SK-N-SH treated with all-trans-retinoic acid at 6 μM for 48 hours (cell line): ENCODE results near the gene PLCB3.

Experiments used
- ARNTL ChIP-seq: fragments of 450-650 bp; formaldehyde crosslinking; IDR thresholded peaks from 2 replicates; pipeline ENCODE4 v1.5.0; 2020; ENCODE audit warnings: low read depth, mild to moderate bottlenecking, moderate library complexity, borderline replicate concordance
- ESRRG ChIP-seq: fragments of 250-450 bp; sonication (Bioruptor Pico); IDR thresholded peaks from 2 replicates; pipeline ENCODE4 v1.6.1; 2021; ENCODE audit warnings: mild to moderate bottlenecking
- OSR1 ChIP-seq: fragments of 250-450 bp; sonication (Bioruptor Pico); IDR thresholded peaks from 2 replicates; pipeline ENCODE4 v1.8.0; 2022; ENCODE audit warnings: moderate library complexity, mild to moderate bottlenecking, inconsistent platforms
- PATZ1 ChIP-seq: fragments of 250-450 bp; sonication (Bioruptor Pico); IDR thresholded peaks from 2 replicates; pipeline ENCODE4 v1.8.0; 2020; ENCODE audit warnings: mild to moderate bottlenecking, moderate library complexity, borderline replicate concordance
- RARB ChIP-seq: fragments of 250-450 bp; sonication (Bioruptor Pico); IDR thresholded peaks from 2 replicates; pipeline ENCODE4 v1.8.0; 2021; ENCODE audit warnings: mild to moderate bottlenecking, moderate library complexity
- TCF4 ChIP-seq: fragments of 250-450 bp; sonication (Bioruptor Pico); IDR thresholded peaks from 2 replicates; pipeline ENCODE4 v1.8.0; 2021; ENCODE audit warnings: mild to moderate bottlenecking, moderate library complexity, borderline replicate concordance
- ZFP3 ChIP-seq: fragments of 250-450 bp; sonication (Bioruptor Pico); IDR thresholded peaks from 2 replicates; pipeline ENCODE4 v1.5.0; 2020; ENCODE audit warnings: mild to moderate bottlenecking, moderate library complexity
- ZFP30 ChIP-seq: fragments of 450-650 bp; formaldehyde crosslinking; IDR thresholded peaks from 2 replicates; pipeline ENCODE4 v1.5.0; 2022; ENCODE audit warnings: mild to moderate bottlenecking, moderate library complexity
- ZNF565 ChIP-seq: fragments of 450-650 bp; formaldehyde crosslinking; conservative IDR thresholded peaks from 2 replicates; pipeline ENCODE4 v1.5.0; 2020; ENCODE audit warnings: low read depth, mild to moderate bottlenecking, moderate library complexity

GRCh38 chr11:64219755-64220154, 31.6 kb upstream of the PLCB3 start:
- no peak for TF ChIP-seq ZFP3 (CRISPR knock-in tag)
- TF ChIP-seq ZNF565 (CRISPR knock-in tag): no peak
- no peak for TF ChIP-seq ZFP30 (CRISPR knock-in tag)
- no peak for TF ChIP-seq ARNTL (CRISPR knock-in tag)
- no peak for TF ChIP-seq OSR1 (CRISPR knock-in tag)
- TF ChIP-seq TCF4 (CRISPR knock-in tag): no peak
- no peak for TF ChIP-seq PATZ1 (CRISPR knock-in tag)
- TF ChIP-seq RARB (CRISPR knock-in tag): no peak
- no peak for TF ChIP-seq ESRRG
